BE2C (cell line): ENCODE measurements around the gene TP53AIP1.
"Not testable (repeated sequence)": the region's sequence is repeated elsewhere in the genome, so short reads cannot be mapped to it uniquely, and the experiment has no call there.

Experiments used
- DNase-seq: peaks from one replicate; pipeline ENCODE4 v3.0.0-alpha.2; 2020
- H3K27me3 ChIP-seq: fragments of 250-450 bp; sonication (Bioruptor Pico); 2 replicates; pipeline ENCODE4 v1.5.1; 2020; ENCODE audit warnings: mild to moderate bottlenecking
- H3K36me3 ChIP-seq: fragments of 250-450 bp; sonication (Bioruptor Pico); 2 replicates; pipeline ENCODE4 v1.5.1; 2020; ENCODE audit warnings: mild to moderate bottlenecking
- H3K4me1 ChIP-seq: fragments of 250-450 bp; sonication (Bioruptor Pico); 2 replicates; pipeline ENCODE4 v1.5.1; 2020
- H3K4me3 ChIP-seq: 2 replicates; pipeline ENCODE4 v1.5.1; 2011; ENCODE audit warnings: low read depth, low read length
- H3K9me3 ChIP-seq: fragments of 250-450 bp; sonication (Bioruptor Pico); 2 replicates; pipeline ENCODE4 v1.5.1; 2020
- TF ChIP-seq, protein P1 (sequence below): IDR thresholded peaks from 2 replicates; pipeline ENCODE4 v1.5.1; 2012; ENCODE audit warnings: mild to moderate bottlenecking, low read depth, low read length

TP53AIP1 gene

GRCh38 chr11:128926000-128926399, 16.7 kb downstream of the TP53AIP1 start:
- Histone ChIP-seq H3K4me1 (no peaks in the 10 kb centered on the region), H3K4me3 (no peak overlapping the region), H3K27me3 (no peaks in the 10 kb centered on the region), H3K36me3 (no peaks in the 10 kb centered on the region), H3K9me3 (no peaks in the 10 kb centered on the region)
- TF ChIP-seq, protein P1, sequence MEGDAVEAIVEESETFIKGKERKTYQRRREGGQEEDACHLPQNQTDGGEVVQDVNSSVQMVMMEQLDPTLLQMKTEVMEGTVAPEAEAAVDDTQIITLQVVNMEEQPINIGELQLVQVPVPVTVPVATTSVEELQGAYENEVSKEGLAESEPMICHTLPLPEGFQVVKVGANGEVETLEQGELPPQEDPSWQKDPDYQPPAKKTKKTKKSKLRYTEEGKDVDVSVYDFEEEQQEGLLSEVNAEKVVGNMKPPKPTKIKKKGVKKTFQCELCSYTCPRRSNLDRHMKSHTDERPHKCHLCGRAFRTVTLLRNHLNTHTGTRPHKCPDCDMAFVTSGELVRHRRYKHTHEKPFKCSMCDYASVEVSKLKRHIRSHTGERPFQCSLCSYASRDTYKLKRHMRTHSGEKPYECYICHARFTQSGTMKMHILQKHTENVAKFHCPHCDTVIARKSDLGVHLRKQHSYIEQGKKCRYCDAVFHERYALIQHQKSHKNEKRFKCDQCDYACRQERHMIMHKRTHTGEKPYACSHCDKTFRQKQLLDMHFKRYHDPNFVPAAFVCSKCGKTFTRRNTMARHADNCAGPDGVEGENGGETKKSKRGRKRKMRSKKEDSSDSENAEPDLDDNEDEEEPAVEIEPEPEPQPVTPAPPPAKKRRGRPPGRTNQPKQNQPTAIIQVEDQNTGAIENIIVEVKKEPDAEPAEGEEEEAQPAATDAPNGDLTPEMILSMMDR: no peak
- DNase-seq: no peak

DNA sequence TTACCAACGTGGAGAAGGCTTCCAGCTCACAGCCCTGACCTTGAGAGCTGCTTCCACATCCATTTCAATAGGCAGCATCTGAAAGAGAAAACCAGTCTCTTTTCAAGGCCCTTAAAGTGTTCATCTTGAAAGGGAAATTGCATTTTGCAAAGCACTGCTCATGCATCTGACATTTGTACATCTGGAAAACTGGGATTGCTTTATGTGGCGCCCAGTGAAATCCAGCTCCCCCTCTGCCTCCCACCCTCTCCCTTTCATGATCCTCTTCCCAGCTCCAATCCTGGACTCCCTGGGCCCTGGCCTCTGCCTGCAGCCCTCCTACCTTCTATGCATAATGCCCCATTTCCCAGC, 17.4 kb downstream of the TP53AIP1 start:
- DNase-seq: no peak
- TF ChIP-seq, protein P1: no peak

DNA sequence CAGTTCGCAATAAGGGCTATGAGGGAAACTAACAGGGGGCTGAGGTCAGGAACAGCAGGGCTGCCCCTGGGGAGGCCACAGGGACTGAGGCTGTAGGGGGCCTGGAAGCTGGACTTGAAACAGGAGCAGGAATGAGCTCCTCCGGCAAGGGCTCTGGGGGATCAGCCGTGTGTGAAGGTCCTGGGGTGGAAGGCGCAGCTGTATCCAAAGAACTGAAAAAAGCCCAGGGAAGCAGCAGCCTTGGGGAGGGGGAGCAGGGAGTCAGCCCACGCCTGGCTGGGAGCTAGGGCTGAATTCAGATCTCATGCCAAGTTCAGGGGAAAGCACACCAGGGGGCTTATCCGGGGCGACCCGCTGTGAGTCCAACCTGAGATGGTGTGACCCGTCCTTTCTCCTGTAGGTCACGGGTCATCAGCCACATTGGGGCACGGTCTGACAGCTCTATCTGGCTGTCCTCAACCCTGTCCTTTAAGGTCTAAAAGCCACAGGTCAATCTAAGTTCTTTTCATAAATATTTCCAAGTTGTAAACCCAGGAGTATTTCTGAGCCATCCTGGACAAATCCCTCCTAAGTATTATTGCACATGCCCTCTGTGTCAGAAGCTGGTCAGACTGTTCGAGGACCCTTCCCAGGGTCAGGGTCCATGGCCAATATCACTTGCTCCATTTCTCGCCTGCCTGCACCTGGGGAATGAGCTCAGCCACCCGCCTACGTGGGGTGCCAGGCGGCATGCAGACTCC, 18.0 kb downstream of the TP53AIP1 start:
- no peaks in the 10 kb centered on the region for H3K9me3 ChIP-seq
- no peaks in the 10 kb centered on the region for H3K4me1 ChIP-seq
- H3K27me3 ChIP-seq: no peaks in the 10 kb centered on the region
- no peaks in the 10 kb centered on the region for H3K36me3 ChIP-seq
- no peak overlapping the region for H3K4me3 ChIP-seq
- TF ChIP-seq, protein P1: no peak
- DNase-seq: no peak

More for the DNA sequence above, 17.4 kb downstream of the TP53AIP1 start:
- no peaks in the 10 kb centered on the region for H3K36me3 ChIP-seq
- no peaks in the 10 kb centered on the region for H3K4me1 ChIP-seq
- no peak overlapping the region for H3K4me3 ChIP-seq
- H3K27me3 ChIP-seq: no peaks in the 10 kb centered on the region
- H3K9me3 ChIP-seq: no peaks in the 10 kb centered on the region

DNA sequence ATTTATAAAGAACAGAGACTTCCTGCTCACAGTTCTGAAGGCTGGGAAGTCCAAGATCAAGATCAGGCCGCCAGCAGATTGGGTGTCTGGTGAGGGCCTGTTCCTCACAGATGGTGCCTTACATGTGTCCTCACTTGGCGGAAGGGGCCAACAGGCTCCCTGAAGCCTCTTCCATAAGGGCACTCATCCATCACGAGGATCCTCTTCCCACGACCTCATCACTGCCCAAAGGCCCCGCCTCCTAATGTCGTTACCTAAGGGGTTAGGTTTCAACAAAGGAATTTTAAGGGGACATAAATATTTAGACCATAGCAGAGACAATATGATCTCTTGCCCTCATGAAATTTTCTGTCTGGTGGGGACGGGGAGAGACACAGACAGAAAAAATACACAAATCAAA, 18.6 kb downstream of the TP53AIP1 start:
- DNase-seq: no peak
- no peaks in the 10 kb centered on the region for H3K9me3 ChIP-seq
- no peaks in the 10 kb centered on the region for H3K4me1 ChIP-seq
- H3K36me3 ChIP-seq: no peaks in the 10 kb centered on the region
- no peaks in the 10 kb centered on the region for H3K27me3 ChIP-seq
- H3K4me3 ChIP-seq: no peak overlapping the region
- TF ChIP-seq, protein P1: no peak

DNA sequence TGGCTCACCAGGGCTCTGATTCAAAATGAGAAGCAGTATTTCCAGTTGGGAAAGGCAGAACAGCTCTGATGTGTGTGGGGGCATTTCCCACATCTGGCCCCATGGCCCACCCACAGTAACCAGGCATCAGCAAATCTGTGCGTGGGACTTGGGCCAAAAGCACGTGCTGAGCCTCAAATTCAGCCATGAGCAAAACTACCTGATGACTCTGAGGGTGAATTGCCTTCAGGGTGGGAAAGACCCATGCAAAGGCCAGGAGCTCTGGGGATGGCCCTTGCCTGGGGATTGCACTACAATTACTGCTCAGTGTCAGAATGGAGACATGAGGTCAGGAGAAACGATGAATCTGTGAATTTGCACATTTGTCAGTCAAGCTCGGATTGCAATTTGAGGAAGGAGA, 20.9 kb downstream of the TP53AIP1 start:
- no peak for DNase-seq
- H3K4me3 ChIP-seq: no peak overlapping the region
- H3K27me3 ChIP-seq: no peaks in the 10 kb centered on the region
- TF ChIP-seq, protein P1: no peak
- no peaks in the 10 kb centered on the region for H3K36me3 ChIP-seq
- H3K4me1 ChIP-seq: no peaks in the 10 kb centered on the region
- no peaks in the 10 kb centered on the region for H3K9me3 ChIP-seq

DNA sequence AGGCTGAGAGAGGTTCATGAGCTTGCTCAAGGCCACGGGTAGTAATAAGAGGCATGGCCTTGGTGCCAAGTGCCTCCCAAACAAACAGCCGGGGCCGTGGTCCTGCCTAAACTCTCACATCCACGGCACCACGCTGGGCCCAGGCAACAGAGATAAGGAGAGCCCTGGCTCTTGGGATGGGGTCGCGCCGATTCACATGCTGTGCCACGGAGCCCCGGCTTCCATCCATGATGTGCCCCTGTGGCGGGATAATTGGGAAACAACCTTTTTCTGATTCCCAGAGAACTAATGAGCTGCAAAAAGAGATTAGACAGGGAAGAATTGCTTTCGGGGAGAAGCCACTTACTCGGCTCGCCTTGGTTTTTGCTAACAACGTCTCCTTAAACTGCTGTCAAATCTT, 22.0 kb downstream of the TP53AIP1 start:
- TF ChIP-seq, protein P1: no peak
- Histone ChIP-seq H3K27me3 (no peaks in the 10 kb centered on the region), H3K9me3 (no peaks in the 10 kb centered on the region), H3K4me3 (no peak overlapping the region), H3K4me1 (no peaks in the 10 kb centered on the region), H3K36me3 (no peaks in the 10 kb centered on the region)
- DNase-seq: no peak

- DNase-seq, H3K9me3 ChIP-seq, H3K4me3 ChIP-seq, H3K36me3 ChIP-seq, H3K4me1 ChIP-seq, H3K27me3 ChIP-seq: not testable (repeated sequence)
Observed at GRCh38 chr11:128919635-128920034, 23.0 kb downstream of the TP53AIP1 start.
